ENCODE measurements around the gene ADGRG3.

ADGRG3 gene

GRCh38 chr16:57681950-57682728, 14.0 kb downstream of the ADGRG3 start:
- no peak for DNase-seq

DNA sequence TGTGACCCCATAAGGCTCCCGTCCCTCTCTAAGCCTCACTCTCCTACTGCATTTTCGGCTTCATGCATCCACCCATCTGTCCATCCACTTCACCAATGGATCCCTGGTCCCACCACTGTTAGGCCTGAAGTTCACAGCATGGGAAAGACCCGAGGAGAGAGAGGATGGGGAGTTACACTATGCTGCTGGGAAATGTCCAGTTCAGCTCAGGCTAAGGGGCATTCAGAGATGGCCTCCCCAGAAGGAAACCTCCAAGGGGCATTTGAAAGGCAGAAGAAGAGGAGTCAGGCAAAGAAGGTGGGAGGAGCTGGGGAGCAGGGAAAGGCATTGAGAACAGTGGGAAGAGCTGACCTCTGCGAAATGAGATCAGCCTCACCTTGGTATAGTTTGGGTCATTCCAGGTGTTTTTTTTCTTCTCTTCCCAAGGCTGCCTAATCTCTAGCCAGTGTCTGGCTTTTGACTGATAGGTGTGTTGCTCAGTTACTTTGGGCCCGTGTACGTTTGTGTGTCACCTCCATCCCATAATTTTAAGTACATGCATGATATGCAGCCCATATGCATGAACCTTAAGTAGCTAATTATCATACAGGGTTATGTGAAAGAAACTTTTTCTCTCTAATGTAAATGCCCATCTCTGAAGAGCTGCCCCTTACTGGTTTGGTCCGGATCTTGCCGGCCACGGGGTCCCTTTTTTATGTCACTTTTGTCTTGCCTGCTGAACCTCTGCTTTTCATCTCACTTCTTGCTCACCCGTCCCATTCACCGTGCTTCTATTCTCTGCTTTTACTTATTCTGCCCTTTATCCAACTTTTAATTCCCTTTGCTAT, 14.9 kb downstream of the ADGRG3 start:
- DNase-seq: no peak

GRCh38 chr16:57683636-57684545, 15.8 kb downstream of the ADGRG3 start:
- DNase-seq: no peak

GRCh38 chr16:57684626-57685358, 16.7 kb downstream of the ADGRG3 start:
- DNase-seq: no peak

GRCh38 chr16:57685633-57686032, 17.5 kb downstream of the ADGRG3 start:
- DNase-seq: no peak

DNA sequence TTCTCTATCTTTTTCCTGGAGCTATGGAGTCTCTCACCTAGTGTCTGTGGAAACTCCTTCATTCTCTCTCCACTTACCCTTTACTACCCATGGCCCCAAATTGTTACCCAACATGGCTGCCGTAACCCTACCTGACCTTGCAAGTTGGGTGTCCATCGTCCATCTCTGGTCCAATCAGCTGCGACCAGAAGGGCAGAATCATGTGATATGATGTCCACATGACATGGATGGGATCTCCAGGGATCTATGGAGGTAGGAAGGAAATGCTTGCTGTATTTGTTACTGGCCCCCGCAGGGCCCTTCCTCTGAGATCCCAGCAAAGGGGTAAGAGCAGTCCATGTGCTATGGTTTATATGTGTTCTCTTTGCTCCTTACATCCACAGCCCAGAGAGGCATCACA, 18.5 kb downstream of the ADGRG3 start:
- no peak for DNase-seq

DNA sequence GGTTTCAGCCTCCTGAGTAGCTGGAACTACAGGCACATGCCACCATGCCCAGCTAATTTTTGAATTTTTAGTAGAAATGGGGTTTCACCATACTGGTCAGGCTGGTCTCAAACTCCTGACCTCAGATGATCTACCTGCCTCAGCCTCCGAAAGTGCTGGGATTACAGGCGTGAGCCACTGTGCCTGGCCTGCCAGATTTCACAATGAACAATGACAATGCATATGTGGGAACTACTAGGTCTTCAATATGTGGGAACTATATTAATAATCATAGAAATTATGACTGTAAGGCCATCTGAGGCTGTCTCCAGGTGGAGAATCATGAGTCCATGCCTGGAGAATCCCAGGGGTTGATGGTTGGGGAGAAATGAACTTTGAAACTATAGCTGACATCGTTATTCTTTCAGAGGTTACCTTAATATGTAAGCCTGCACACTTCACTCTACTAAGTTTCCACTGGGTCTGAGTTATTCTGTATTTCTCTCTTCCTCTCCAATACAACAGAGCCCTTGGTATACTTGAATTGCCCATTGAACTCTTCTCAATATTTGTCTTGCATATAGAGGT, 19.3 kb downstream of the ADGRG3 start:
- DNase-seq: no peak

- no peak for DNase-seq
These were observed 20.4 kb downstream of the ADGRG3 start for GRCh38 chr16:57688487-57688986.

DNA sequence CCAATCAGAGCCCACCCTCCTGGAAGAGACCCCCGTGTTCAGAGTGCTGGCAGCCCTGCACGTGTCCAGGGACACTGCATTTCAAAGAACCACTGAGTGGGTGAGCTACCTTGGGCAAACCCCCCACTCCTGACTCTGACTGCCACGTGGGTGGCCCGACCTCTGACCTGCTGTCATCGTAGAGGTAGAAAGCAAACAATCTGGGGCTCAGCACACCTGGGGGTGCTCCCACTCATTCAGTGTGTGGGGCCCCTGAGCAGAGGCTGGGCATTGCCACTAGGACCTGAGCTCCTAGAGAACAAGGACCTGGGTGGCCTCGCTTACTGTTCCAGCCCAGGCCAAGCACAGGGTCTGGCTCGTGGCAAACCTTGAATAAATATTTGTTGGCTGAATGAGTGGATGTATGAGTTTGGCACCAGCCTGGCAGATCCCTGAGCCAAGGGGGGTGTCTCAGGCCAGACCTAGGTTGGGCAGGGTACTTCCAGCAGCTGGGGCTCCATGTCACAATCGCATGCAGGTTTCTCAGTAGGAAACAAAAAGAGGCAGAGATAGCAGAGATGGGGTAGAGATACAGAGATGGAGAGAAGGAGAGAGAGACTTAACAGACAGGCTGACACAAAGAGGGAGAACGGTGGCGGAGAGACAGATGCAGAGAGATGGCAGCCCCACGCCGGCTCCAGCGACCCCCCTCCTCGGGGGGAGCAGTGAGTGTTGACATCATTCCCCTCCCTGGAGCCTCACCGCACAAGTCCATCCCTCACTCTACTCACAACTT, 21.1 kb downstream of the ADGRG3 start:
- peak; percentile 23 to 25 for DNase-seq

DNA sequence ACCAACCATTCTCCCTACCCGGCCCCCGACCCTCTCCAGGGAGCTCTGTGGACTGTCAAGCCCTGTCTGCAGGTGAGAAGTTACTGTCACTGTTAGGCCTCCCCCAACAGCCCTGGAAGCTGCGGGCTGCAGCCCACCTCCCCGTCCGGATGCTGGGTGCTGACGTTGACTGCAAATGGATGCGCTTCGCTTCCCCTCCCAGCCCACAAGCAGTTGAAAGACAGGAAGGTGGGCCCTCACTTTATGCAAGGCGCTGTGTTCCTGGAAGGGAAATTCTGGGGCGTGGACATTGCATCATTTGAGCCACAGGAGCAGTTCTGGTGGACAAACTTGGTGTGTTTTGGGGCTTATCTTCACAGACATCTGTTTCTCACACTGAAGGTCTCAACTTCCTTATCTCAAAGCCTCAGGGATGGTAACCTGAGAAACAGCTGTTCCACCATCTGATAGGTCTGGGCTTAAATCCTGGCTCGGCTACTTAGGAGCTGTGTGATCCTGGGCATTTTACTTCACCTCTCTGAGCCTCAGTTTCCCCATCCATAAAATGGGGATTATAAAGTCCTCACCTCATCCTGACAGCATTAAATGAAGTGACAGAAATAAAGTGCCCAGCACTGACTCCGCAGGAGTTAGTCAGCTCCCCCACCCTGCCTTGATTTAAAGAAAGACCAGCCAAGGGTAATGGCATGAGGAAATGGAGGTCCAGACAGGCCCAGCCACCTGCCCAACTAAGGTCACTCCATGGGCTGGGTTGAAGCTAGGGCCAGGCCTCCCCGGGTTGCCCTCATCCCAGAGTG, 21.9 kb downstream of the ADGRG3 start:
- DNase-seq: peak; percentile 51 to 54

DNA sequence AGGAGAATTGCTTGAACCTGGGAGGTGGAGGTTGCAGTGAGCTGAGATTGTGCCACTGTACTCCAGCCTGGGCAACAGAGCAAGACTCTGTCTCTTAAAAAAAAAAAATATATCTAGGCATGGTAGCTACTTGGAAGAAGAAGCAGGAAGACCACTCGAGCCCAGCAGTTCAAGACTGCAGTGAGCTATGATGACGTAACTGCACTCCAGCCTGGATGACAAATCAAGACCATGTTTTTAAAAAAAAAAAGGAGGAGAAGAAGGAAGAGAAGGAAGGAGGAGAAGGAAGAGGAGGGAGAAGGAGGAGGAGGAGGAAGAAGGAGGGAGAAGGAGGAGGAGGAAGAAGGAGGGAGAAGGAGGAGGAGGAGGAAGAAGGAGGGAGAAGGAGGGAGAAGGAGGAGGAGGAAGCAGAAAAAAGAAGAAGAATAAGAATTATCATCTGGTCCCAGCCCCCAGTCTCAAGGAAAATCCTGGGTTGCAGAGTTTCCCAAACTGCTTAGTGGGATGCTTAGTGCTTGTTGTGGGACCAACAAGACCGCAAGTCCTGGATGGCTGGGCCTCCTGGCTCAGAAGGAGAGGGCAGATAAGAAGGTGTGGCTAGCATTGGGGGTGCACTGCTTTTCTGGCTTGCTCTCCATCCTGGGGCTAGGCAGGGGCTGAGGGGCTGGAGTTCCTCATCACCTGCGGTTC, 22.8 kb downstream of the ADGRG3 start:
- DNase-seq: no peak

DNA sequence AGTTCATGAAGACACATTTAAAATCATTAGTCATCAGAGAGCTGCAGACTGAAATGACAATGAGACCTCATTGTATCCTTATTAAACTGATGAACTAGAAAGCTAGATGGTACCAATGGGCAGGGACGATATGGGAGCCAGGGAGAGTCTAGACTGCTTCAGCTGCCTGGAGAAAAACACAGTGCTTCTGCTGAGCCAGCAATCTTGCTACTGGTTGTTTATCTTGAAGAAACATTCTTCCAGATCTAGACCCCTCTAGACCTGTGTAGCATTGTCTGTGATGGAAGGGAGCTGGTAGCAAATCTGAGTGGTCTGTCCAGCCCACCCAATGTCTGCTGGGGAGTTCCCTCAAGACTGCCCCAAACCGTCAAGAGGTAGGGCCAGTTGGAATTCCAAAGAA, 24.5 kb downstream of the ADGRG3 start:
- no peak for DNase-seq

DNA sequence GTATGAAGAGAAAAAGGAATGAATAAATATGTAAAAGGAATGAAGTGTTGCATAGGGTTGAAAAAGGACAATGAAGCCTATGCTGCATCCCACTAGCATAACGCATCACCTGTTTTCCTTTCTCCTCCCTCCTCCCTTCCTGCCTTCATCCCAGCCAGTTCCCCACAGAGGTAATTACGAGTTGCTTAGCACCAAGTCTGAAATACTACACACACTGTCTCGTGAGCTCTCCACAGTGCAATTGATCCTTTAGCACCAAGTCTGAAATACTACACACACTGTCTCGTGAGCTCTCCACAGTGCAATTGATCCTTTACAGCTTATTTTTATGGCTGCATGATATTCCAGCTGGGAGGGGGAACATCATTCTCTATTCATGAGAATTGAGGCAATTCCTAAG, 25.4 kb downstream of the ADGRG3 start:
- no peak for DNase-seq

- no peak for DNase-seq
These were observed 26.2 kb downstream of the ADGRG3 start for GRCh38 chr16:57694231-57694724.

GRCh38 chr16:57694725-57695679, 26.9 kb downstream of the ADGRG3 start, which contains the start of gene DRC7:
Gene DRC7 (plus strand): TSS chr16:57694806. CDS start chr16:57697950, 3,144 bp downstream.
- peak; percentile 25 to 40 for DNase-seq

DNA sequence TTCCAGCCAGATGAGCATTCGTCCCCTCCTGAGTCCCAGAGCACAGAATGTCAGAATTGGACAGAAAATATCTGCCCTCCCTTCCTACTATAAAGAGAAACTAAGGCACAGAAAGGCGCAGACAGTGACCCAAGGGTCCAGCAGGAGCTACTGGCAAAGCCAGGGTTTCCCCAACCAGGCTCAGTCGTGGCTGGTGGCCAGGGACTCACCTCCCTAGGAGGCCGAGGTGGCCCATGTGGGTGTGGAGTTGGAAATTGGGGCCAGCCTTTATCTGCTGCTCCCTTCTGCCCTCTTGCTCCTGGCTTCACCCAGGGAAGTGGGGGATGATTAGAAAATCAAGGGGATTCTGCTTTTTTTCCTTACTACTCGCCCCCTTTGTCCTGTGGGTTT, 27.6 kb downstream of the ADGRG3 start:
- no peak for DNase-seq

DNA sequence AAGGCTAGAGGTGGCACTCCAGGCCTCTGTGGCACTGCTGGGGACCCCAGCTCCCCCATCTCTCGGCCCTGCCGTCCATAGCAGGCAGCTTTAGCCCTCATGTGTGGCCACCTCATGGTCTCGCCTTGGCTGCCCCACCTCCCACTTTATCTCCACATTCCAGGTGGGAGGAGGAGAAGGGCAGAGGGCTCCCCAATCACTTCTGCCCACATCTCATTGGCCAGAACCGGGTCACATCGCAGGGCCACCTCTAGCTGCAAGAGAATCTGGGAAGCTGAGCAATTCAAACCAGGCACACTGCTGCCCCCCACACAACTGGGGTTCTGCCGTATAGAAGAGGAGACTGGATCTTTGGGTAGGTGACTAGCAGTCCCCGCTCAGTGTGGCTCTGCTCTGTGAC, 28.1 kb downstream of the ADGRG3 start:
- no peak for DNase-seq

Data from activated T-cell treated with anti-CD3 and anti-CD28 coated beads, Interleukin-2, amount 50 U/mL, for 48 hours (primary cell).